Prostate gland (tissue), 2 donors: ENCODE results near the gene RNF215. TPM values are rescaled to one million over a fixed set of nuclear protein-coding genes. Genes with fewer than 3 reads are reported as not detected.

Experiments
- DNase-seq: peaks from one replicate; pipeline ENCODE4 v3.0.0-alpha.2; 2019; ENCODE audit warnings: low spot score
- H3K27ac ChIP-seq, 2 donors: fragments of 200-600 bp; sonication (generic); 2 replicates each; pipeline ENCODE4 v1.5.1; 2017 to 2019
- H3K27me3 ChIP-seq: fragments of 200-600 bp; sonication (generic); replicated peaks from 2 replicates; pipeline ENCODE4 v1.5.1; 2019; ENCODE audit not compliant: insufficient read depth
- H3K36me3 ChIP-seq, 2 donors: fragments of 200-600 bp; sonication (generic); 1 replicate in 1 of 2; 2 replicates in 1 of 2; pipeline versions ENCODE4 v1.5.1 to v1.8.1; 2017 to 2019
- H3K4me1 ChIP-seq: fragments of 200-600 bp; sonication (generic); replicated peaks from 2 replicates; pipeline ENCODE4 v1.5.1; 2019
- H3K4me3 ChIP-seq, 2 donors: fragments of 200-600 bp; sonication (generic); 2 replicates each; pipeline ENCODE4 v1.5.1; 2017 to 2019
- H3K9me3 ChIP-seq: fragments of 200-600 bp; sonication (generic); 2 replicates; pipeline ENCODE4 v1.5.1; 2017
- POLR2A ChIP-seq: fragments of 450-650 bp; IDR thresholded peaks from one replicate; pipeline ENCODE4 v1.6.1; 2016; ENCODE audit warnings: antibody characterized with exemption, mild to moderate bottlenecking
- POLR2AphosphoS5 ChIP-seq: sonication (generic); formaldehyde crosslinking; IDR thresholded peaks from one replicate; pipeline ENCODE4 v1.6.1; 2017; ENCODE audit warnings: antibody characterized with exemption
- WGBS: methylation state at CpG from one replicate; pipeline ENCODE4 v1.1.5; 2018; 5-methylcytosine and 5-hydroxymethylcytosine counted together
- intact Hi-C: fragments of 100-400 bp; cut with DNase I; formaldehyde crosslinking; loops from one replicate; pipeline ENCODE4 v1.14.2; 2022
- total RNA-seq, 2 donors: library from RNA; depleted of rRNA; stranded (reverse); fragments of >200 nt; gene quantifications; one replicate each; pipeline ENCODE4 v1.1.0, GENCODE V29; 2016
- TF ChIP-seq, protein P1 (sequence below), 4 experiments: fragments of 200-600 bp in 2 of 4; fragments of 450-650 bp in 2 of 4; sonication (generic) in 2 of 4; IDR thresholded peaks; 1 replicate in 3 of 4; 2 replicates in 1 of 4; pipeline ENCODE4 v1.5.1; 2016 to 2019; ENCODE audit warnings: antibody characterized with exemption in 4 of 4, mild to moderate bottlenecking in 2 of 4, moderate library complexity in 2 of 4

Gene RNF215
- total RNA-seq, 2 donors from 2014 or later = 18.1 to 20.0 TPM

GRCh38 chr22:30425327-30425615, 38.1 kb upstream of the RNF215 start:
- Histone ChIP-seq H3K4me3 (peak overlapping the region; percentile 34 to 42), H3K36me3 (no peaks in the 10 kb centered on the region), H3K4me1 (peaks cover 25% of the 10 kb centered on the region), H3K27me3 (no peaks in the 10 kb centered on the region), H3K27ac (peak overlapping the region; percentile 64 to 95), H3K9me3 (no peaks in the 10 kb centered on the region)
- no peak for TF ChIP-seq POLR2AphosphoS5
- no peak for TF ChIP-seq POLR2A
- TF ChIP-seq, protein P1, sequence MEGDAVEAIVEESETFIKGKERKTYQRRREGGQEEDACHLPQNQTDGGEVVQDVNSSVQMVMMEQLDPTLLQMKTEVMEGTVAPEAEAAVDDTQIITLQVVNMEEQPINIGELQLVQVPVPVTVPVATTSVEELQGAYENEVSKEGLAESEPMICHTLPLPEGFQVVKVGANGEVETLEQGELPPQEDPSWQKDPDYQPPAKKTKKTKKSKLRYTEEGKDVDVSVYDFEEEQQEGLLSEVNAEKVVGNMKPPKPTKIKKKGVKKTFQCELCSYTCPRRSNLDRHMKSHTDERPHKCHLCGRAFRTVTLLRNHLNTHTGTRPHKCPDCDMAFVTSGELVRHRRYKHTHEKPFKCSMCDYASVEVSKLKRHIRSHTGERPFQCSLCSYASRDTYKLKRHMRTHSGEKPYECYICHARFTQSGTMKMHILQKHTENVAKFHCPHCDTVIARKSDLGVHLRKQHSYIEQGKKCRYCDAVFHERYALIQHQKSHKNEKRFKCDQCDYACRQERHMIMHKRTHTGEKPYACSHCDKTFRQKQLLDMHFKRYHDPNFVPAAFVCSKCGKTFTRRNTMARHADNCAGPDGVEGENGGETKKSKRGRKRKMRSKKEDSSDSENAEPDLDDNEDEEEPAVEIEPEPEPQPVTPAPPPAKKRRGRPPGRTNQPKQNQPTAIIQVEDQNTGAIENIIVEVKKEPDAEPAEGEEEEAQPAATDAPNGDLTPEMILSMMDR (IDR thresholded peaks at IDR 0.05) = no peak
- WGBS = 2% methylated on average over 9 of the region's 9 CpGs
- DNase-seq = no peak
- intact Hi-C loops = loop anchor here (2.0 kb wide), 1 partner anchor 28 kb away; the partner anchor contains the start of gene SEC14L2

DNA sequence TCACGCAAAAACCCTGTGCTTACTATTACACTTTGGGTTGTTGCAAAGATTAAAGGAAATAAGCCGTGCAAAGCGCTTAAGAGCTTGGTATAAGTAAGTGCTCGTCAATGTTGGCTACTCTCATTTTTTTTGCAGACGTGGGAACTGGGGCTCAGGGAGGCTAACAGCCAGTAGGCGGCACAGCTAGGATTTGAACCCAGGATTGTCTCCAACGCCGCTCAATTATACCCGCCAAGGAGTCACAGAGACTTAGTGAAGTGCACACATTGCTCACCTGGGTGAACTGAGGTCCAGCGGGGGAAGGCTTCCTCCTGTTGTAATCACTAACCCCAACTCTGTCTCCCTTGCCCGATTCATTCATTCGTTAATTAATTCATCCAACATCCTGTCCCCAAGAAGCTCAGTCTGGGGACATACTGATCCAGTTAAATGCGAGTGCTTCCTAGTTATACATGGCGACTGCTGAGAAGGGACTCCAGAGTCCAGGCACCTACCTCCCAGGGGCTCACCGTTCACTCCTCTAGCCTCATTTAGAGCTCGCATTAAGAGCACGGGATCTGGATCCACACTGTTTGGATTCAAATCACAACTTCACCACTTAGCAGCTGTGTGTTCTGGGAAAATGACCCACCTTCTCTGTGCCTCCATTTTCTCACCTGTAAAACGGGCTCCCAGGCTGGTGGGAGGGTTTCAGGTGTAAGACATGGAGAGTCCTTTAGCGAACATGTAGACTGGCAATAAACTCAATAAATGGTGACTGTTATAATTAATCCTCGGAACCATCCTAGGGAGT, 37.5 kb upstream of the RNF215 start:
- WGBS = 31% methylated on average over 20 of the region's 20 CpGs
- Histone ChIP-seq H3K4me3 (peak overlapping the region; percentile 34 to 48), H3K36me3 (no peaks in the 10 kb centered on the region), H3K27ac (peak overlapping the region; percentile 95 to 96), H3K27me3 (no peaks in the 10 kb centered on the region), H3K9me3 (no peaks in the 10 kb centered on the region), H3K4me1 (peaks cover 28% of the 10 kb centered on the region)
- intact Hi-C loops = loop anchor here (2.0 kb wide), 1 partner anchor 28 kb away; the partner anchor contains the start of gene SEC14L2
- TF ChIP-seq, protein P1 (IDR thresholded peaks at IDR 0.05) = no peak
- no peak for TF ChIP-seq POLR2A
- no peak for TF ChIP-seq POLR2AphosphoS5
- no peak for DNase-seq

DNA sequence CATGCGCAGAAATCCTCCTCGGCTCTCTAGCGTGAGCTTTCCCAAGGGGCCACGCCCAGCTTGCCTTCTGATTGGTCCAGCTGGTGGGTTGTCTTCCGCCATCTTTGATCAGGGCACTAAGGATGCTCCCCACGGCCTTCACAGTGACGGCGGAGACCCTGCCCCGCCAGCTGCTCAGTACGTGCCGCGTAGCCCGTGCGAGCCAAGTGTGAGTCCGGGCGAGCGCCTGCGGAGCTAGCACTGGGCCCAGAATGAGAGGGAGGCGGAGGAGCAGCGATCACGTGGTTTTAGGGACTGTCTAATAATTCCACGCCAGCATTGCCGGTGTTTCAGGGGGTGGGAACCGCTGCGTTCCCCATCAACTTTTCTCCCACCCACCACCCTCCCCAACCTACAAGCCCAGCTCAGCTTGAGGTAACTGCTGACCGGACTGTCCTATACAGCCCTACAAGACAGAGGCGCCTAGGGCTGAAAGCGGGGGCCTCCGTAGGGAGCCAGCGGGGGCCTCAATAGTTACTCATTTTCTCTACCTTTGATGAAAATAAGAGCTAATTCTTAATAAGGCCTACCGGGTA, 36.8 kb upstream of the RNF215 start:
- intact Hi-C loops = loop anchor here (2.0 kb wide), 1 partner anchor 27 kb away; the partner anchor contains the start of gene SEC14L2
- no peaks in the 10 kb centered on the region for H3K9me3 ChIP-seq
- H3K36me3 ChIP-seq = no peaks in the 10 kb centered on the region
- TF ChIP-seq POLR2AphosphoS5 (peak; percentile 98), POLR2A (peak; percentile 68)
- TF ChIP-seq, protein P1 (IDR thresholded peaks at IDR 0.05) = no peak
- H3K4me1 ChIP-seq = peaks cover 28% of the 10 kb centered on the region
- no peaks in the 10 kb centered on the region for H3K27me3 ChIP-seq
- peak overlapping the region; percentile 95 to 96 for H3K27ac ChIP-seq
- under 1% methylated on average over 31 of the region's 31 CpGs for WGBS
- peak; percentile 99 for DNase-seq
- H3K4me3 ChIP-seq = peak overlapping the region; percentile 33 to 48

GRCh38 chr22:30423301-30423958, 36.2 kb upstream of the RNF215 start:
- peak overlapping the region; percentile 33 to 48 for H3K4me3 ChIP-seq
- 1% methylated on average over 44 of the region's 45 CpGs for WGBS
- H3K27ac ChIP-seq = peak overlapping the region; percentile 95 to 96
- peak; percentile 33 for DNase-seq
- H3K4me1 ChIP-seq = peaks cover 31% of the 10 kb centered on the region
- no peaks in the 10 kb centered on the region for H3K27me3 ChIP-seq
- intact Hi-C loops = no loop called here
- H3K36me3 ChIP-seq = no peaks in the 10 kb centered on the region
- no peaks in the 10 kb centered on the region for H3K9me3 ChIP-seq
- no peak for TF ChIP-seq POLR2AphosphoS5
- TF ChIP-seq, protein P1 (IDR thresholded peaks at IDR 0.05) = peak in 2 of 4 experiments; percentile 25 to 34
- peak; percentile 73 for TF ChIP-seq POLR2A
